ENCODE data around the gene DPH6.
"Not testable (repeated sequence)": the region's sequence is repeated elsewhere in the genome, so short reads cannot be mapped to it uniquely, and the experiment has no call there.

- not testable (repeated sequence) for TF ChIP-seq POLR2A, CTCF, POLR2AphosphoS5, EP300 (IDR thresholded peaks at IDR 0.05)
These were observed 154.5 kb downstream of the DPH6 start for GRCh38 chr15:35391408-35391984.
